ENCODE data around the gene IL10.

Gene IL10

GRCh38 chr1:206738370-206739366 is 33.6 kb downstream of the IL10 start:
- ATAC-seq: peak; percentile 49; the same call in 2 of the 3 replicates
- TF ChIP-seq ESRRG (CRISPR knock-in tag; IDR thresholded peaks at IDR 0.05) (no peak), ZNF70 (CRISPR knock-in tag; IDR thresholded peaks at IDR 0.05) (no peak), ARNTL (CRISPR knock-in tag; IDR thresholded peaks at IDR 0.05; ENCODE audit: borderline replicate concordance, low read depth) (no peak), ZNF565 (CRISPR knock-in tag; conservative IDR thresholded peaks at IDR 0.05; ENCODE audit: low read depth) (no peak), TOX (CRISPR knock-in tag; IDR thresholded peaks at IDR 0.05; ENCODE audit: borderline replicate concordance) (no peak), ZC3H10 (CRISPR knock-in tag; IDR thresholded peaks at IDR 0.05) (no peak), TSHZ2 (CRISPR knock-in tag; IDR thresholded peaks at IDR 0.05) (no peak), ZFP3 (CRISPR knock-in tag; IDR thresholded peaks at IDR 0.05) (no peak), CSRNP3 (CRISPR knock-in tag; IDR thresholded peaks at IDR 0.05) (no peak), ISL1 (CRISPR knock-in tag; IDR thresholded peaks at IDR 0.05) (no peak), OSR1 (CRISPR knock-in tag; IDR thresholded peaks at IDR 0.05) (no peak), ZNF8 (CRISPR knock-in tag; IDR thresholded peaks at IDR 0.05) (no peak), BACH2 (CRISPR knock-in tag; IDR thresholded peaks at IDR 0.05; ENCODE audit: borderline replicate concordance) (no peak), SNAI2 (CRISPR knock-in tag; IDR thresholded peaks at IDR 0.05) (no peak)

- no peak for TF ChIP-seq ZNF8 (CRISPR knock-in tag; IDR thresholded peaks at IDR 0.05)
- TF ChIP-seq ARNTL (CRISPR knock-in tag; IDR thresholded peaks at IDR 0.05; ENCODE audit: borderline replicate concordance, low read depth): no peak
- TF ChIP-seq OSR1 (CRISPR knock-in tag; IDR thresholded peaks at IDR 0.05): no peak
- TF ChIP-seq RARB (CRISPR knock-in tag; IDR thresholded peaks at IDR 0.05): no peak
- TF ChIP-seq TSHZ2 (CRISPR knock-in tag; IDR thresholded peaks at IDR 0.05): no peak
- TF ChIP-seq TCF4 (CRISPR knock-in tag; IDR thresholded peaks at IDR 0.05; ENCODE audit: borderline replicate concordance): no peak
- no peak for TF ChIP-seq ISL1 (CRISPR knock-in tag; IDR thresholded peaks at IDR 0.05)
- TF ChIP-seq ZNF565 (CRISPR knock-in tag; conservative IDR thresholded peaks at IDR 0.05; ENCODE audit: low read depth): no peak
- TF ChIP-seq CREB5 (CRISPR knock-in tag; IDR thresholded peaks at IDR 0.05; ENCODE audit: low read depth): no peak
- TF ChIP-seq ZFP30 (CRISPR knock-in tag; IDR thresholded peaks at IDR 0.05): no peak
- TF ChIP-seq GLIS3 (CRISPR knock-in tag; IDR thresholded peaks at IDR 0.05): no peak
- TF ChIP-seq PPARA (CRISPR knock-in tag; IDR thresholded peaks at IDR 0.05; ENCODE audit: borderline replicate concordance): no peak
- ATAC-seq: no peak
Measured at GRCh38 chr1:206737729-206738201, 34.5 kb downstream of the IL10 start.
